ENCODE measurements around the gene SLC26A3.

The SLC26A3 gene

DNA sequence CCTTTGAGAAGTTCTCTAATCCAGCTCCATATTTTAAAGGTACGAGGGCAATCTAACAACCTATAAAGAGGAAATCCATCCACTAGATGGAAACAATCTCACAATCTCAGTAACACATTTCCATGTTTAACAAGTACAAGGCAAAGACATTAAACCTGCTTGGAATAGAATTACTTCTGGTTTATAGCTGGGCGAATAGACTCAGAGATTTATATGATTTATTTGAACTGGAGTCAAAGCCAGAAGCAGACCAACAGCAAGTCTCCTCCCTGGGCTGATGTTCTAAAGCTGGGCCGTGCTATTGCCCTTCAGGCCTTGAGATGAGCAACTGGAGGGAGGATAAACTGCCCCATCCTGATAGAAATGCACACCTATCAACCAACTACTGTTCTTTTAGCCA lies 25.3 kb downstream of the SLC26A3 start:
- DNase-seq (ENCODE audit: extremely low spot score) = no peak
- TF ChIP-seq, protein P1, sequence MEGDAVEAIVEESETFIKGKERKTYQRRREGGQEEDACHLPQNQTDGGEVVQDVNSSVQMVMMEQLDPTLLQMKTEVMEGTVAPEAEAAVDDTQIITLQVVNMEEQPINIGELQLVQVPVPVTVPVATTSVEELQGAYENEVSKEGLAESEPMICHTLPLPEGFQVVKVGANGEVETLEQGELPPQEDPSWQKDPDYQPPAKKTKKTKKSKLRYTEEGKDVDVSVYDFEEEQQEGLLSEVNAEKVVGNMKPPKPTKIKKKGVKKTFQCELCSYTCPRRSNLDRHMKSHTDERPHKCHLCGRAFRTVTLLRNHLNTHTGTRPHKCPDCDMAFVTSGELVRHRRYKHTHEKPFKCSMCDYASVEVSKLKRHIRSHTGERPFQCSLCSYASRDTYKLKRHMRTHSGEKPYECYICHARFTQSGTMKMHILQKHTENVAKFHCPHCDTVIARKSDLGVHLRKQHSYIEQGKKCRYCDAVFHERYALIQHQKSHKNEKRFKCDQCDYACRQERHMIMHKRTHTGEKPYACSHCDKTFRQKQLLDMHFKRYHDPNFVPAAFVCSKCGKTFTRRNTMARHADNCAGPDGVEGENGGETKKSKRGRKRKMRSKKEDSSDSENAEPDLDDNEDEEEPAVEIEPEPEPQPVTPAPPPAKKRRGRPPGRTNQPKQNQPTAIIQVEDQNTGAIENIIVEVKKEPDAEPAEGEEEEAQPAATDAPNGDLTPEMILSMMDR (IDR thresholded peaks at IDR 0.05; ENCODE audit: control extremely low read depth, extremely low read depth, low read depth, missing control alignments) = no peak
- ChIA-PET POLR2A (no interaction called here), CTCF (interaction anchor here (2.1 kb wide), 1 partner anchor 10 kb away, joined by 7 read pairs; no protein-coding TSS in a partner anchor)

DNA sequence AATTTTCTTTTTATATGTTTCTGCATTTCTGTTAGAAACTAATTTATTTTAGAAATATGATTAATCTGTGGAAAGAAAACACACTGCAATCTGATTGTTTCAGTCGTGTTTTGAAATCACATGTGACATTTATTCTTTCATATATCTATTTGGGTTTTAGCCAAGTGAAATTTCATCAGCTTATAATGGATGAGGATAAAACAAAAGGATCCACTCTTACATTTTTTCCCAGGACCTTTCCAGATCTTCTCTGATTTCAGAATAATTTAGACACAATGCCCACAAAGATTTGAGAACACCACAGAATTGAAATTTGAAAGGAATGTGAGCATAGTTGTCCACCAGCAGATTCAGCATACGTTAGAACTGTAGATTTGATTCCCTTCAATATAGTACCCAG lies 30.0 kb downstream of the SLC26A3 start:
- no peak for DNase-seq (ENCODE audit: extremely low spot score)
- CTCF ChIA-PET = interaction anchor here (1.3 kb wide), 1 partner anchor 30 kb away, joined by 3 read pairs; the partner anchor contains the start of gene CBLL1

DNA sequence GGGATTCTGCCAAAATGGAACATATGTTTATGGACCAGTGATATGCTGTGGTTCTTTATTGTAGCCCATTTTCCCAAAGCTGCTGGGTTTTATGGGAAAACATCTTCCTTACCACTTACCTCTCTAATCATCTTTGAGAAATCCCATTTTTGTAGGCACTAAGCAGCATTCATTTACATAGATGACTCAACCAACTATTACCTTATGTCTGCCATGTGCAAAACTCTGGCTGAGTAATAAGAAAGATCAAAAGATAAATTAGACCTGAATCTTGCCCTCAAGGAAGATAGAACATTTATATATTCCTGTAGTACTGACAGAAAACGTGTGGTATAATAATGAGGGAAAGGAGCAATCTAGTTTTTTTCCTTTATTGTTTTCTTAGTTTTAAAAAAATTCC lies 34.8 kb downstream of the SLC26A3 start:
- ChIA-PET POLR2A (no interaction called here), CTCF (no interaction called here)
- TF ChIP-seq, protein P1 (IDR thresholded peaks at IDR 0.05; ENCODE audit: control extremely low read depth, extremely low read depth, low read depth, missing control alignments) = no peak
- no peak for DNase-seq (ENCODE audit: extremely low spot score)

More for the DNA sequence above, 30.0 kb downstream of the SLC26A3 start:
- TF ChIP-seq, protein P1 (IDR thresholded peaks at IDR 0.05; ENCODE audit: control extremely low read depth, extremely low read depth, low read depth, missing control alignments) = no peak
- POLR2A ChIA-PET = no interaction called here

DNA sequence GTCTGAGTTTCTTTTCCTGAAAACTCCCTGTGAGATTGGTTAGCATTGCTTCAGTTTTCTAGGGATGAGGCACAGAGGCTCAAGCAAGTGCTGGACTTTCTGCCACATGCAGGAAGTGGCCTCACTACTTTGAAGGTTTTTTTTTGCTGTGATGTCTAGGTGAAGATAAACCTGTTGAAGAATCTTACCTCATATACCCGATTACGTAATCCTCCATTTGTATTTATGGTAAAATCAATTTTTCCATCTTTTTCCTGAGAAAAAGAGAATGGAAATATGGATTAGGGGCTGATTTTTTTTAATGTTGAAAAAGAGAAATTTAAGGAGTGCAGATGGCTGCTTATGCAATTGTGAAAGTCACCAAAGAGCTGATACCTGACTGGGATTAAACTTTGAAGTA lies 35.6 kb downstream of the SLC26A3 start:
- CTCF ChIA-PET = no interaction called here
- TF ChIP-seq, protein P1 (IDR thresholded peaks at IDR 0.05; ENCODE audit: control extremely low read depth, extremely low read depth, low read depth, missing control alignments) = no peak
- no peak for DNase-seq (ENCODE audit: extremely low spot score)
- POLR2A ChIA-PET = no interaction called here

DNA sequence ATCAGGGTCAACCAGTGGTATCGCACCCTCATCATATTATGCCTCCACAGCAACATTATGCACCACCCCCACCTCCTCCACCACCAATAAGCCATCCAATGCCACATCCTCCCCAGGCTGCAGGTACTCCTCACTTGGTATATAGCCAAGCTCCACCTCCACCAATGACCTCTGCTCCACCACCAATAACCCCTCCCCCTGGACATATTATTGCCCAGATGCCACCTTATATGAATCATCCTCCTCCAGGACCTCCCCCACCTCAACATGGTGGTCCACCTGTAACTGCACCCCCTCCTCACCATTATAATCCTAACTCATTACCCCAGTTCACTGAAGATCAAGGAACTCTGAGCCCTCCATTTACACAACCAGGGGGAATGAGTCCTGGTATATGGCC lies 44.4 kb downstream of the SLC26A3 start:
- TF ChIP-seq, protein P1 (IDR thresholded peaks at IDR 0.05; ENCODE audit: control extremely low read depth, extremely low read depth, low read depth, missing control alignments) = no peak
- CTCF ChIA-PET = no interaction called here
- POLR2A ChIA-PET = no interaction called here
- no peak for DNase-seq (ENCODE audit: extremely low spot score)

DNA sequence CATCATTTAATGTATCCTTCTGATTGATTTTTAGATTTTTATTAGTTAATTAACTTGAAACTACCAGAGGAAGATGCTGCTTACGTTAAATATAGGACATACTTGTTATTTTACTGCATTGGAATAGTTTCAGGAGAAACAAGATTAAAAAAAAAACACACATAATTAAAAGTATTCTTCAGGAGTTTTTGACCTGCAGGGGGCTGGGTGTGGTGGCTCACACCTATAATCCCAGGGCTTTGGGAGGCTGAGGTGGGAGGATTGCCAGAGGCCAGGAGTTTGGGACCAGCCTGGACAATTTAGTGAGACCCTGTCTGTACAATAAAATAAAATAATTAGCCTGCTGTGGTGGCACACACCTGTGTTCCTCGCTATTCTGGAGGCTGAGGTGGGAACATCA lies 48.4 kb downstream of the SLC26A3 start:
- TF ChIP-seq, protein P1 (IDR thresholded peaks at IDR 0.05; ENCODE audit: control extremely low read depth, extremely low read depth, low read depth, missing control alignments) = no peak
- POLR2A ChIA-PET = no interaction called here
- no peak for DNase-seq (ENCODE audit: extremely low spot score)
- CTCF ChIA-PET = interaction anchor here (1.7 to 1.9 kb wide), 2 partner anchors 9 to 11 kb away, joined by 7 to 8 read pairs; no protein-coding TSS in a partner anchor

DNA sequence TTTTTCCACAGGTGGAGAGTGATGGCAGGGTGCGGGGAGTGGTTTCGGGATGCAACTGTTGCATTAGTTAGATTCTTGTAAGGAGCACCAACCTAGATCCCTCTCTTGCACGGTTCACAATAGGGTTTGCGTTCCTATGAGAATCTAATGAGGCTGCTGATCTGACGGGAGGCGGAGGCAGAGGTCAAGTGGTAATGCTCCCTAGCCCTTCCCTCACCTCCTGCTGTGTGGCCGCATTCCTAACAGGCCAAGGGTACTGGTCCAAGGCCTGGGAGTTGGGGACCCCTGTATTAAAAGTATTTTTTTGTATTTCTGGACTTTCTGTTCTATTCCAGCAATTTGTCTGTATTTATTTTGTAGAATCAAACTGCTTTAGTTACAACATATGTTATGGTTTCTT lies 51.9 kb downstream of the SLC26A3 start:
- CTCF ChIA-PET = no interaction called here
- POLR2A ChIA-PET = no interaction called here
- DNase-seq (ENCODE audit: extremely low spot score) = no peak
- TF ChIP-seq, protein P1 (IDR thresholded peaks at IDR 0.05; ENCODE audit: control extremely low read depth, extremely low read depth, low read depth, missing control alignments) = no peak

All from GM10248 (cell line).